Neural cell (in vitro differentiated cells): Measurements from ENCODE around the gene HS6ST2. TPM values are rescaled to one million over a fixed set of nuclear protein-coding genes. Genes with fewer than 3 reads are reported as not detected.

Experiments used
- H2AFZ ChIP-seq: fragments of 200-600, 300-800 bp; sonication (generic), shearing (Covaris generic); 2 replicates; pipeline ENCODE4 v1.6.0; 2014; ENCODE audit warnings: low read depth, mild to moderate bottlenecking, antibody characterized with exemption, low read length, moderate library complexity
- H3F3A ChIP-seq: fragments of 200-600 bp; shearing (Covaris generic); 2 replicates; pipeline ENCODE4 v1.6.1; 2016; ENCODE audit warnings: mild to moderate bottlenecking, moderate library complexity, mixed read lengths, antibody characterized with exemption, low read length; ENCODE audit not compliant: insufficient read depth, poor library complexity, severe bottlenecking
- H3K27ac ChIP-seq: fragments of 200-600, 300-800 bp; sonication (generic), shearing (Covaris generic); 2 replicates; pipeline ENCODE4 v1.5.1; 2014; ENCODE audit warnings: mild to moderate bottlenecking, low read length, moderate library complexity
- H3K27me3 ChIP-seq: fragments of 300-800, 200-600 bp; sonication (generic), shearing (Covaris generic); 2 replicates; pipeline ENCODE4 v1.6.0; 2014; ENCODE audit warnings: mild to moderate bottlenecking, low read depth, low read length, moderate library complexity; ENCODE audit not compliant: insufficient read depth
- H3K36me3 ChIP-seq: fragments of 300-800, 200-600 bp; sonication (generic), shearing (Covaris generic); 2 replicates; pipeline ENCODE4 v1.5.1; 2014; ENCODE audit warnings: mild to moderate bottlenecking, antibody characterized with exemption, low read length, moderate library complexity; ENCODE audit not compliant: insufficient read depth
- H3K4me2 ChIP-seq: fragments of 300-800, 200-600 bp; sonication (generic), shearing (Covaris generic); 2 replicates; pipeline ENCODE4 v1.6.0; 2014; ENCODE audit warnings: mild to moderate bottlenecking, low read length
- H3K4me3 ChIP-seq: fragments of 300-800, 200-600 bp; sonication (generic), shearing (Covaris generic); 2 replicates; pipeline ENCODE4 v1.5.1; 2014; ENCODE audit warnings: mild to moderate bottlenecking, low read length, moderate library complexity
- H3K79me2 ChIP-seq: fragments of 200-600 bp; shearing (Covaris generic); replicated peaks from 2 replicates; pipeline ENCODE4 v1.6.0; 2014; ENCODE audit warnings: mild to moderate bottlenecking, low read length, moderate library complexity; ENCODE audit not compliant: insufficient read depth
- H3K9ac ChIP-seq: fragments of 300-800, 200-600 bp; sonication (generic), shearing (Covaris generic); 2 replicates; pipeline ENCODE4 v1.6.1; 2016; ENCODE audit warnings: mild to moderate bottlenecking, low read length, mixed read lengths
- H3K9me2 ChIP-seq: fragments of 200-600 bp; shearing (Covaris generic); 2 replicates; pipeline ENCODE4 v1.6.1; 2016; ENCODE audit warnings: mild to moderate bottlenecking, low read length, mixed read lengths; ENCODE audit not compliant: insufficient read depth
- H3K9me3 ChIP-seq: fragments of 200-600, 300-800 bp; sonication (generic), shearing (Covaris generic); 2 replicates; pipeline ENCODE4 v1.6.1; 2016; ENCODE audit warnings: mild to moderate bottlenecking, mixed run types, low read length, moderate library complexity, mixed read lengths
- H4K20me1 ChIP-seq: fragments of 200-600 bp; shearing (Covaris generic); 2 replicates; pipeline ENCODE4 v1.6.1; 2016; ENCODE audit warnings: mild to moderate bottlenecking, mixed run types; ENCODE audit not compliant: insufficient read depth
- EP300 ChIP-seq: fragments of 450-650 bp; conservative IDR thresholded peaks from 2 replicates; pipeline ENCODE4 v1.6.1; 2014; ENCODE audit warnings: antibody characterized with exemption, mild to moderate bottlenecking, moderate library complexity; ENCODE audit not compliant: poor library complexity, severe bottlenecking
- EZH2 ChIP-seq: fragments of 200-600, 300-800 bp; shearing (Covaris generic), sonication (generic); IDR thresholded peaks from 2 replicates; pipeline ENCODE4 v1.6.1; 2014; ENCODE audit warnings: antibody characterized with exemption, low read length, borderline replicate concordance, mild to moderate bottlenecking; ENCODE audit not compliant: insufficient read depth, poor library complexity, severe bottlenecking
- MXI1 ChIP-seq: fragments of 450-650 bp; conservative IDR thresholded peaks from 2 replicates; pipeline ENCODE4 v1.6.1; 2014; ENCODE audit warnings: antibody characterized with exemption, mild to moderate bottlenecking; ENCODE audit not compliant: poor library complexity, severe bottlenecking
- POLR2AphosphoS5 ChIP-seq: IDR thresholded peaks from 2 replicates; pipeline ENCODE4 v1.6.1; 2012
- RAD21 ChIP-seq: fragments of 450-650 bp; conservative IDR thresholded peaks from 2 replicates; pipeline ENCODE4 v1.6.1; 2014; ENCODE audit warnings: antibody characterized with exemption, mild to moderate bottlenecking, moderate library complexity
- SMC3 ChIP-seq: fragments of 450-650 bp; conservative IDR thresholded peaks from 2 replicates; pipeline ENCODE4 v1.6.1; 2014; ENCODE audit warnings: antibody characterized with exemption, mild to moderate bottlenecking, moderate library complexity; ENCODE audit not compliant: poor library complexity
- TAF1 ChIP-seq: IDR thresholded peaks from 2 replicates; pipeline ENCODE4 v1.6.1; 2012; ENCODE audit warnings: low read depth
- polyA plus RNA-seq: library from polyadenylated mRNA; depleted of rRNA; stranded (reverse); fragments of >200 nt; gene quantifications from 2 replicates; pipeline ENCODE4 v1.2.3, GENCODE V29; 2014
- TF ChIP-seq, protein P1 (sequence below): fragments of 450-650 bp; IDR thresholded peaks from 2 replicates; pipeline ENCODE4 v1.5.1; 2014; ENCODE audit warnings: antibody characterized with exemption, mild to moderate bottlenecking, moderate library complexity; ENCODE audit not compliant: poor library complexity, severe bottlenecking
- TF ChIP-seq, protein P2 (sequence below): IDR thresholded peaks from 2 replicates; pipeline ENCODE4 v1.6.1; 2012; ENCODE audit warnings: borderline replicate concordance

Gene HS6ST2
- polyA plus RNA-seq, 1 donor from 2014 or later: 43.0 TPM

DNA sequence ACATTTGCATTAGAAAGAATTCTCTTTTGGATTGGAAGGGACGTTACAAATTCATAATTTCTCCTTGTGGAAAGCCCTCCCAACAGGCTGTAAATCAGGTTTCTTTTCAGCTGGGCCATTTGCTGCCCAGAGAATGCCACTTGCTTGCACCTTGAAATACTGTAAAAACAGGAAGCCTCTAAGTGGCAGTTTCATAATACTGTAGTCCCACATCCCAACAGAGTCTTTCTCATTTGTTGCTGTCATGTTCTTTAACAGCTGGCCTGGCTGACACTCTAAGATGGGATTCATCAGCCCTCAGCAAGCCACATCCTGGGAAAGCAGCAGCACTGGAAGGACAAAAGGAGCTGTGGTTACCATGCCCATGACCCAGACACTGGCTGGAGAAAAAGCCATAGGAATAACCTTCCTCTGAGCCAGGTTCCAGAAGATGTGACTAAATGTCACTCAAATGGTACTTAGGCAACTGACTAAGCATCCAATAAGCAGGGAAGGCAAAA lies 247.7 kb downstream of the HS6ST2 start:
- H3K27ac ChIP-seq: no peak overlapping the region
- H3K27me3 ChIP-seq: no peaks in the 10 kb centered on the region

DNA sequence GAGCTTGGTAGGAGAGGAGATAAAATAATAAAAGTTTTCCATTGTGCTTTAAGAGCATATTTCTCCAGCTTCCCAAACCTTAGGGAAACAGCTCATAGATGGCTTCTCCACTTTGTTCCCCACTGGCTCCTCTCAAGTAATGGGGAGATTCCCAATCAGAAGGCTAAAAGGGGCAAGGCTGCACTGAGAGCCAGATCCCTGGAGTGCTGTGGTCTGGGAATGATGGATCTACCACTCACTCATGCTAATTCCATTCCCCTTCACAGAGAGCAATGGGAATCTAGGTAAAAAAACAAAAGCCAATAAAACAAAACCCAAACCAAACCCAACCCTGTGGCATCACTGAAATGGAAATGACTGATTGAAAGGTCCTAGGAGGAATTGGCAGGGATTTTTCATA lies 249.9 kb downstream of the HS6ST2 start:
- Histone ChIP-seq H3K27ac (no peak overlapping the region), H4K20me1 (no peaks in the 10 kb centered on the region), H3K4me3 (no peak overlapping the region), H3K9me3 (no peaks in the 10 kb centered on the region), H3F3A (no peaks in the 10 kb centered on the region), H3K4me2 (no peak overlapping the region), H3K27me3 (no peaks in the 10 kb centered on the region), H3K79me2 (no peaks in the 10 kb centered on the region), H2AFZ (no peak overlapping the region), H3K9me2 (no peaks in the 10 kb centered on the region), H3K9ac (no peak overlapping the region), H3K36me3 (no peaks in the 10 kb centered on the region)
- no peak for TF ChIP-seq TAF1
- no peak for TF ChIP-seq EP300
- no peak for TF ChIP-seq SMC3
- TF ChIP-seq RAD21: no peak
- TF ChIP-seq, protein P1, sequence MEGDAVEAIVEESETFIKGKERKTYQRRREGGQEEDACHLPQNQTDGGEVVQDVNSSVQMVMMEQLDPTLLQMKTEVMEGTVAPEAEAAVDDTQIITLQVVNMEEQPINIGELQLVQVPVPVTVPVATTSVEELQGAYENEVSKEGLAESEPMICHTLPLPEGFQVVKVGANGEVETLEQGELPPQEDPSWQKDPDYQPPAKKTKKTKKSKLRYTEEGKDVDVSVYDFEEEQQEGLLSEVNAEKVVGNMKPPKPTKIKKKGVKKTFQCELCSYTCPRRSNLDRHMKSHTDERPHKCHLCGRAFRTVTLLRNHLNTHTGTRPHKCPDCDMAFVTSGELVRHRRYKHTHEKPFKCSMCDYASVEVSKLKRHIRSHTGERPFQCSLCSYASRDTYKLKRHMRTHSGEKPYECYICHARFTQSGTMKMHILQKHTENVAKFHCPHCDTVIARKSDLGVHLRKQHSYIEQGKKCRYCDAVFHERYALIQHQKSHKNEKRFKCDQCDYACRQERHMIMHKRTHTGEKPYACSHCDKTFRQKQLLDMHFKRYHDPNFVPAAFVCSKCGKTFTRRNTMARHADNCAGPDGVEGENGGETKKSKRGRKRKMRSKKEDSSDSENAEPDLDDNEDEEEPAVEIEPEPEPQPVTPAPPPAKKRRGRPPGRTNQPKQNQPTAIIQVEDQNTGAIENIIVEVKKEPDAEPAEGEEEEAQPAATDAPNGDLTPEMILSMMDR: no peak
- TF ChIP-seq MXI1: no peak
- TF ChIP-seq POLR2AphosphoS5: no peak
- TF ChIP-seq, protein P2, sequence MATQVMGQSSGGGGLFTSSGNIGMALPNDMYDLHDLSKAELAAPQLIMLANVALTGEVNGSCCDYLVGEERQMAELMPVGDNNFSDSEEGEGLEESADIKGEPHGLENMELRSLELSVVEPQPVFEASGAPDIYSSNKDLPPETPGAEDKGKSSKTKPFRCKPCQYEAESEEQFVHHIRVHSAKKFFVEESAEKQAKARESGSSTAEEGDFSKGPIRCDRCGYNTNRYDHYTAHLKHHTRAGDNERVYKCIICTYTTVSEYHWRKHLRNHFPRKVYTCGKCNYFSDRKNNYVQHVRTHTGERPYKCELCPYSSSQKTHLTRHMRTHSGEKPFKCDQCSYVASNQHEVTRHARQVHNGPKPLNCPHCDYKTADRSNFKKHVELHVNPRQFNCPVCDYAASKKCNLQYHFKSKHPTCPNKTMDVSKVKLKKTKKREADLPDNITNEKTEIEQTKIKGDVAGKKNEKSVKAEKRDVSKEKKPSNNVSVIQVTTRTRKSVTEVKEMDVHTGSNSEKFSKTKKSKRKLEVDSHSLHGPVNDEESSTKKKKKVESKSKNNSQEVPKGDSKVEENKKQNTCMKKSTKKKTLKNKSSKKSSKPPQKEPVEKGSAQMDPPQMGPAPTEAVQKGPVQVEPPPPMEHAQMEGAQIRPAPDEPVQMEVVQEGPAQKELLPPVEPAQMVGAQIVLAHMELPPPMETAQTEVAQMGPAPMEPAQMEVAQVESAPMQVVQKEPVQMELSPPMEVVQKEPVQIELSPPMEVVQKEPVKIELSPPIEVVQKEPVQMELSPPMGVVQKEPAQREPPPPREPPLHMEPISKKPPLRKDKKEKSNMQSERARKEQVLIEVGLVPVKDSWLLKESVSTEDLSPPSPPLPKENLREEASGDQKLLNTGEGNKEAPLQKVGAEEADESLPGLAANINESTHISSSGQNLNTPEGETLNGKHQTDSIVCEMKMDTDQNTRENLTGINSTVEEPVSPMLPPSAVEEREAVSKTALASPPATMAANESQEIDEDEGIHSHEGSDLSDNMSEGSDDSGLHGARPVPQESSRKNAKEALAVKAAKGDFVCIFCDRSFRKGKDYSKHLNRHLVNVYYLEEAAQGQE: no peak

More for the DNA sequence above, 247.7 kb downstream of the HS6ST2 start:
- H3K9ac ChIP-seq: no peak overlapping the region
- H4K20me1 ChIP-seq: no peaks in the 10 kb centered on the region
- TF ChIP-seq EZH2: no peak
- TF ChIP-seq, protein P1: no peak
- TF ChIP-seq, protein P2: no peak
- no peak for TF ChIP-seq SMC3
- no peak for TF ChIP-seq EP300
- TF ChIP-seq RAD21: no peak
- TF ChIP-seq TAF1: no peak
- no peak for TF ChIP-seq MXI1
- TF ChIP-seq POLR2AphosphoS5: no peak
- H3K9me3 ChIP-seq: no peaks in the 10 kb centered on the region
- no peak overlapping the region for H2AFZ ChIP-seq
- H3K36me3 ChIP-seq: no peaks in the 10 kb centered on the region
- no peak overlapping the region for H3K4me3 ChIP-seq
- no peaks in the 10 kb centered on the region for H3F3A ChIP-seq
- H3K9me2 ChIP-seq: no peaks in the 10 kb centered on the region
- no peak overlapping the region for H3K4me2 ChIP-seq
- H3K79me2 ChIP-seq: no peaks in the 10 kb centered on the region
